ENCODE measurements around the gene BRME1. TPM values are rescaled to one million over a fixed set of nuclear protein-coding genes. Genes with fewer than 3 reads are reported as not detected.
A peak's percentile ranks its signal among the peaks of the same experiment; 100 is the strongest.

Gene BRME1
- total RNA-seq, 2 donors from 2014 or later = 0.82 to 1.7 TPM

DNA sequence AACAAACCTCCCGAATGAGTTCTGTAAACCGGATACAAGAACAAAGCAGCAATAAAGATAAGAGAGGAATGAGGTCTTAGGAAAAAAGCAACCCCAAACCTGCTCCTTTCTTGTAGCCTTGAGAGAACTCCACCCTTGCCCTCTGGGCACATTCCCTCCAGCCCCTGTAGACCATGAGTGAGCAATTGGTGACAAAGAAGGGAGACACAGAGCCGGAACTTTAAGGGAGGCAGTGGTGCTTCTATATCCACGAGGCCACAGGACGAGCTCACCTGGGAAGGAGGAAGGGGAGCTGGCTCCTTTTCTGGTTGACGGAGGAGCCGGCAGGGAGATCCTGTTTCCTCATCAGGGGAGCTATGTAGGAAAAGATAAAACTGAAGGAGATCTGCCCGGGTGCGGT, 13.0 kb downstream of the BRME1 start:
- no peaks in the 10 kb centered on the region for H3K9me3 ChIP-seq (ENCODE audit: control insufficient read depth, low read length, poor library complexity, severe bottlenecking)
- Mint-ChIP-seq H3K4me1 (no peaks in the 10 kb centered on the region), H3K36me3 (ENCODE audit: low read depth) (no peaks in the 10 kb centered on the region), H3K27ac (no peak overlapping the region), H3K4me3 (no peak overlapping the region), H3K27me3 (no peaks in the 10 kb centered on the region)
- DNase-seq = no peak
- no peak for ATAC-seq

DNA sequence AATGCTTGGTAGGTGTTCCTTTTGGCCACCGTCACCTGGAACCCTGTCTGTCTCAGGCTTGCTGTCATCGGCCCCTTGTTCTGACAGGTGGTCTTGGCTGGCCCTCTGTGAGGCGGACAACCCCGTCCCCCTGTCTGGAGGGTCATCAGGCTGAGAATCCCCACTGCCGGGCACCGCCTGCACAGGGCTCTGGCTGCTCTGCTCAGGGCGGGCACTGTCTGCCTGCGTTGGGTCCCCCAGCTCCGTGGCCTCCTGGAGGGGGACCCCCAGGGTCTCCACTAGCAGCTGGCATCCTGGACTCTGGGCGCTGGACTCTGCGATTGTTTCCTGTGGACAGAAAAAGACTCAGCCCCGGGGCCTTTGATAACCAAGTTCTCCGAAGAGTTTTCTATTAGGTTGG, 15.8 kb downstream of the BRME1 start:
- Mint-ChIP-seq H3K4me3 (no peak overlapping the region), H3K27me3 (no peaks in the 10 kb centered on the region), H3K27ac (no peak overlapping the region), H3K36me3 (ENCODE audit: low read depth) (no peaks in the 10 kb centered on the region), H3K4me1 (peaks cover 2% of the 10 kb centered on the region)
- ATAC-seq (no peak), DNase-seq (no peak)
- H3K9me3 ChIP-seq (ENCODE audit: control insufficient read depth, low read length, poor library complexity, severe bottlenecking) = no peaks in the 10 kb centered on the region

DNA sequence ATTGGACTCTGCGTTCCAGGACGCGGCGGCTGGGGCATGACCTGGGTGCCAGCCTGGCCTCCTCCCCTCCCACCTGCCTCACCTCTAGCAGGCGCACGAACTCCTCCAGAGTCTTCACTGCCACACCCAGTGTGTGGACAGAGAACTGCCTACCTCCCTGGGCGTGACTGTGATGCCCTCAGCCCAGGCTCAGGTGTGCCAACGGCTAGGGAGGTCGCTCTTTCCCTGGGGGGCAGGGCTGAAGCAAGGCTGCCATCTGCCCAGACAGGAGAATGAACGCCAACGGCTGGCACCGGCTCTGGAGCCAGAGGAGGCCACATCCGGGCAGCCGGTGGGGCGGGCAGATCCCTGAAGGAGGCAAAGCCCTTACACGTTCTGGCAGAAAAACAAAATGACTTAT, 17.6 kb downstream of the BRME1 start:
- Mint-ChIP-seq H3K36me3 (ENCODE audit: low read depth) (no peaks in the 10 kb centered on the region), H3K27me3 (no peaks in the 10 kb centered on the region), H3K4me3 (no peak overlapping the region), H3K4me1 (peaks cover 9% of the 10 kb centered on the region), H3K27ac (no peak overlapping the region)
- H3K9me3 ChIP-seq (ENCODE audit: control insufficient read depth, low read length, poor library complexity, severe bottlenecking) = no peaks in the 10 kb centered on the region
- ATAC-seq (no peak), DNase-seq (no peak)

DNA sequence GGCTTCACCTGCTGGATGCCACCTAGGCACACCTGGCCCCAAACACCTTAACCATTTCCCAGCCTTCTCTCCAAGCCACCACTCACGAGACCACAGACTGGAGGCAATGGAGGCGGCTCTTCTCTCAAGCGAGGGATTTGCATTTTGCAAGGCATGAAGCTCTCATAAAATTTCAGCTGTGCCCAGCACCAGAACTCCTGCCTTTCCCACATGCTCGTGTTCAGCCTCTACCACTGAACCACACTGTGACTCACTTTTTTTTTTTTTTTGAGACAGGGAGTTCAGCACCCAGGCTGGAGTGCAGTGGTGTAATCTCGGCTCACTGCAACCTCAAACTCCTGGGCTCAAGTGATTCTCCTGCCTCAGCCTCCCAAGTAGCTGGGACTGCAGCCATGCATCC, 18.4 kb downstream of the BRME1 start:
- Mint-ChIP-seq H3K36me3 (ENCODE audit: low read depth) (no peaks in the 10 kb centered on the region), H3K4me3 (no peak overlapping the region), H3K4me1 (peaks cover 9% of the 10 kb centered on the region), H3K27ac (no peak overlapping the region), H3K27me3 (no peaks in the 10 kb centered on the region)
- no peaks in the 10 kb centered on the region for H3K9me3 ChIP-seq (ENCODE audit: control insufficient read depth, low read length, poor library complexity, severe bottlenecking)
- peak; percentile 35 for ATAC-seq
- DNase-seq = no peak

DNA sequence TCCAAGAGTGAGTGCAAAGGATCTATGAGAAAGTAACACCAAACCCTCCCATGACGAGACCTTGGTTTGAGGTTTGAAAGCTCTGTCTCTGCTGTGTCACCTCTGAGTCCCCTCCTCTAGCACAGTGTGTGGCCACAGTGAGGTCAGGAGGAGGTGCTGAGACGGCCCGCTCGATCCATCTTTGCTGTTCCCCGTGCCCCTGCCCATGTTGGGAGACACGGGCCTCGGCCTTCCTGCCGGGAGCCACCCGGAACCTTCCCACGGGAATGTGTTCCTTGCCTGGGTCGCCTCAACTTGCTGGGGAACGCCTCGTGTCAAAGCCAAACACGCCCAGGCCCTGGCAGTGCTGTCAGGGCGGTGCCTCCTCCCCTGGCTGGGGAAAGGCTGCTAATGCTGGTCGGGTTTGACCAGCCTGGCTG, 18.9 kb downstream of the BRME1 start:
- H3K27me3 Mint-ChIP-seq = no peaks in the 10 kb centered on the region
- H3K4me1 Mint-ChIP-seq = peaks cover 14% of the 10 kb centered on the region
- peak; percentile 64 for ATAC-seq
- no peak overlapping the region for H3K4me3 Mint-ChIP-seq
- no peaks in the 10 kb centered on the region for H3K36me3 Mint-ChIP-seq (ENCODE audit: low read depth)
- H3K9me3 ChIP-seq (ENCODE audit: control insufficient read depth, low read length, poor library complexity, severe bottlenecking) = no peaks in the 10 kb centered on the region
- DNase-seq = no peak
- H3K27ac Mint-ChIP-seq = no peak overlapping the region

DNA sequence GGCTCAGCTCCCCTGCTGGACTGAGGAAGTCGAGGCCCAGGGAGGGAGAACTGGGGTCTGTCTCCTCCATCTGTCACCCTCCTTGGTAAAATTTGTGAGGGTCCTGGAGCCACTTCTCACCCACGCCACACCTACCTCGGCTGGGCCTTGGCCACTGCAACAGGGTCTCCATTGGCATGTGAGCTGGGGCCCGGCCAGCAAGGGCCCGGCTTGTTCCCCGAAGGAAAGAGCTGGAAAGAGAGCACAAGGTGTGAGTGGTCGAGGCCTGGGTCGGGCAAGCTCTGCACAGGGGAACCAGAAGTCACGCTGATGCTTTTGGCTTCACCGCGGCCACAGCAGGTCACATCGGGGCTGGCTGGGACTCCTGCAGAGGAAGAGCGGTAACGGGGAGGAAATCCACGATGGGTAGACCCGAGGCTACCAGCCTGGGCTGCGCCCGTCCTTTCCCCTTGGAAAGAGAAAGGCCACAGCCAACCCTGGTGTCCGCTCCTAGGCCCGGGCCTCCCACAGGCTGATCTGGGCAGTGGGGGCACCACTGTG, 20.0 kb downstream of the BRME1 start:
- ATAC-seq (no peak), DNase-seq (no peak)
- no peaks in the 10 kb centered on the region for H3K9me3 ChIP-seq (ENCODE audit: control insufficient read depth, low read length, poor library complexity, severe bottlenecking)
- Mint-ChIP-seq H3K4me1 (peaks cover 19% of the 10 kb centered on the region), H3K36me3 (ENCODE audit: low read depth) (no peaks in the 10 kb centered on the region), H3K27ac (no peak overlapping the region), H3K4me3 (no peak overlapping the region), H3K27me3 (no peaks in the 10 kb centered on the region)

DNA sequence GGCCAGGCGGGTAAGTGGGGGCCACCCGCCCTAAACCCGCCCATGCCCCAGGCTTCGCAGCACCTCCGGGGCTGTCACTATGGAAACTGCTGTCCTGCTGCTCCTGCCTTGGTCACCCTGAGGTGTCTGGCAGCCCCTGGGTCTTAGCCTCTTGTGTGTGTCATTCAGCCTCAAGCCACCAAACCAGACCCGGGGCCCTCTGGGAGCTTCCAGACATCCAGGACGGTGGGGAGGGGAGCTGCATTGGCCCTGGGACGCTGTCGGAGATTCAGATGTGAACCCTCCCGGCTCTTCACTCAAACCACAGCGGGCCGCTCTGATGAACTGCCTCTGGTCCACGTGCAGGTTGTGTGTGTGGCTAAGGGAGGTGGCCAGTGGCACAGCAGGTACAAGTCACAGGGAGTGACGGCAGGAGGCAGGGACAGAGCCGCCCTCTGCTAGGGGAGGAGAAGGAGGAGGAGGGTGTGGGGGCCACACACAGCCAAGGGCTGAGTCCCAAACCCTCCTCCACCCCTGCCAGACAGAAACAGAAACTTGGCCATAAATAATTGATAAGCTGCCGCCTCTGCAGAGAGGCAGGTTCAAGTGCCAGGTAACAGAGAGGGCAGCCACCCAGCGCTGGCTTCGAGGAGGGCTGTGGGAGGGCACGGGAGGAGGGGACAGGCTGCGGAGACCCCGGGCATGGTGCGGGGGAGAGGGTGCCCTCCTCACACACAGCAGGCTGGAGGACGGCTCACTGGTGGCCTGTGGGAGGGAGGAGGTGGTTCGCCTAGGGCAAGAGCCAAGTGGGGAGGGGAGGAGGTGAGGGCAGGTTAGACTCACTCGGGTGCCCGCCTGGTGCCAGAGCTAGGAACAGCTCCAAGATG, 21.0 kb downstream of the BRME1 start:
- H3K27ac Mint-ChIP-seq = no peak overlapping the region
- no peaks in the 10 kb centered on the region for H3K9me3 ChIP-seq (ENCODE audit: control insufficient read depth, low read length, poor library complexity, severe bottlenecking)
- peaks cover 23% of the 10 kb centered on the region for H3K4me1 Mint-ChIP-seq
- no peak overlapping the region for H3K4me3 Mint-ChIP-seq
- no peak for DNase-seq
- ATAC-seq = no peak
- H3K27me3 Mint-ChIP-seq = no peaks in the 10 kb centered on the region
- no peaks in the 10 kb centered on the region for H3K36me3 Mint-ChIP-seq (ENCODE audit: low read depth)

DNA sequence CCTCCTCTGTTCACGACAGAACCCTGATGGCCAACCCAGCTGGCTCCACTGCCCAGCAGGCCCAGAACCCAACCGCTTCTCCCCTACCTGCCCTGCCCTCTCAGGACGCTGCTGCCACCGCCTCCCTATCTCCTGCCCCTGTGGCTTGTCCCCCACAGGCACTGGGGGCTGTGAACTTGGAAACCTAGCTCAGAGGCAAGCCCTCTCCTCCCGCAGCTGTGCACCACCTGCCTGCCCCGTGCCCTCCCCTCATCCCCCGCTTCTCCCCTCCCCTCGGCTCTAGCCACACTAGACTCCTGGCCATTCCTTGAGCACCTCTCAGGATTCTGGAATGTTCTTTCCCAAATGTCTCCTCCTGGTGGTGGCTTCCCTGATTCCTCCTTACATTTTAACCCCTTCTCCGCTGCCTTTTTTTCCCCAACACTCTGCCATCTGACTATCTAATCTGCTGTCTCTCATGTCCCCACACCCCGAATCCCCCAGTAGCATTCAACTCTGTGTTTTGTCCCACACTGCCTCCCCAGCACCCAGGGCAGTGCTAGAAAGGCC, 22.3 kb downstream of the BRME1 start:
- ATAC-seq = no peak
- Mint-ChIP-seq H3K27me3 (no peaks in the 10 kb centered on the region), H3K27ac (peak overlapping the region; percentile 21), H3K4me1 (peaks cover 23% of the 10 kb centered on the region), H3K36me3 (ENCODE audit: low read depth) (no peaks in the 10 kb centered on the region), H3K4me3 (peak overlapping the region; percentile 66)
- no peak for DNase-seq
- no peaks in the 10 kb centered on the region for H3K9me3 ChIP-seq (ENCODE audit: control insufficient read depth, low read length, poor library complexity, severe bottlenecking)

DNA sequence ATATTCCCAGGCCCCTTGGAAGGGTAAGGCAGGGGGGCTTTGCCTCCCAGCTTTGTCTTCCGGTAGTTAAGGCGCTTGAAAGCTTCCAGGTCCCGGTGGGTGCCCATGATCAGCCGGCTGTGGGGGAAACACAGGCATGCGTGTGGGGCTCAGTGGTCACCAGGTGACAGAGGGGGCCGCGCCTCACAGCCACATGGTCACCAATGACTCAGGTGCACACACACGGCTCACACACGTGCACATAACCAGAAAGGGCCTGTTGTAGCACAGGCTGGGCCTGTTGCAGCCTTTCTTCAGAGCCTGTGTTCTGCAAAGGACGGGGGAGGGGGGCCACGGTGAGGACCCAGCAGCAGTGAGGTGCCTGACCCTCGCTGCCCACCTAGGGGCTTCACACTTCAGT, 23.1 kb downstream of the BRME1 start:
- H3K9me3 ChIP-seq (ENCODE audit: control insufficient read depth, low read length, poor library complexity, severe bottlenecking) = no peaks in the 10 kb centered on the region
- no peak for ATAC-seq
- H3K4me3 Mint-ChIP-seq = no peak overlapping the region
- H3K36me3 Mint-ChIP-seq (ENCODE audit: low read depth) = no peaks in the 10 kb centered on the region
- H3K27me3 Mint-ChIP-seq = no peaks in the 10 kb centered on the region
- peak overlapping the region; percentile 87 for H3K27ac Mint-ChIP-seq
- H3K4me1 Mint-ChIP-seq = peaks cover 23% of the 10 kb centered on the region
- DNase-seq = no peak

DNA sequence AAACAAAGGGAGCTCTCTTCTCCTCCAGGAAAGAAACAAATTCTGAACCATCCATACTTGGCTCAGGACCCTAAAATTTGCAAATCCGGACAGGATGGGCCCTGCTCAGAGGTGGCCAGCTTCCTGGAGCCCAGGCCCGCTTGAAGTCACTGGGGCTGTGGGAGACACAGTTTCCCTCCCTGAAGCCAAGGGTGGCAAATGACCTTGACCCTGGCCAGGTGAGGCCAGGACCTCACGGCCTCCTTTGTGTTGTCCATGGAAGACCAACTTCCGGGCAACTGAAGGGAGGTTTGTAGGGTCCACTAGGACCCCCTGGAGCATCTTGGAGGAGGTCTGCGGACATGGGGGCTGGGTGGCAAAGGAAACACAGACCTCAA, 23.5 kb downstream of the BRME1 start:
- no peaks in the 10 kb centered on the region for H3K9me3 ChIP-seq (ENCODE audit: control insufficient read depth, low read length, poor library complexity, severe bottlenecking)
- peak overlapping the region; percentile 68 for H3K4me3 Mint-ChIP-seq
- H3K27ac Mint-ChIP-seq = peak overlapping the region; percentile 87
- ATAC-seq = no peak
- no peak for DNase-seq
- H3K27me3 Mint-ChIP-seq = no peaks in the 10 kb centered on the region
- no peaks in the 10 kb centered on the region for H3K36me3 Mint-ChIP-seq (ENCODE audit: low read depth)
- peaks cover 23% of the 10 kb centered on the region for H3K4me1 Mint-ChIP-seq

DNA sequence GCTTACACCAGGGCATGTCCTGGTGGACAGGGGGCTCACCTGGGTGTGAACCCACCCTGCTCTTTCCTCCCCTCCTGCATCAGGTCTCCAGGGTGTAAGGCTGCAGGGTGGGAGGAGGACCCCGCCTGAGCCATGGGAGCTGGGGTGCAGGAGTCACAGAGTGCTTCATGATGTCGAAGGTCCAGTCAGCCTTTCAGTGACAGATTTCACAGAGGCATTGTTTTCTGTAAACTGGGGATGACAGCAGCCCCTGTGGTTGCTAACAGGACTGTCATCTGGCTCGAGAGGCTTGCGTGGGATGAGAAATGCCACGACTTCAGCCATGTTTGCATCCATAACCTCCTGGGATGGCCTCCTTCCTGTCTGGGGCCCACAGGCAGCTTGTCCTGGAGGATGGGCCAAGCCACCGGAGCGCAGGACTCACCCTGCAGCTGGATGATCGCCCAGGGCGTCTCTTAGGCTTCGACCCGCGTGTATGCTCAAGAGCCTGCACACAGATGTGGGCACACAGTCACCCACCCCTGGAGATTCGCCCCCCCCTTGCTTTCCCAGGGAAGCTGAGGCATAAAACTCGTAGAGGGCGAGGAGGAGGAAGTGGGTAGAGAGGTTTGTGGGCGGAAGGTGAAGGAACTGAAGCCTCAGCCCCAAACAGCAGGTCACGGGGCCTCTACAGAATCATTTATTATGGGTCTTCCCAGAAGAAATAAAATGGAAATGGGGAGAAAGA, 24.1 kb downstream of the BRME1 start:
- Mint-ChIP-seq H3K4me1 (peaks cover 23% of the 10 kb centered on the region), H3K4me3 (peak overlapping the region; percentile 68), H3K27ac (peak overlapping the region; percentile 87), H3K27me3 (no peaks in the 10 kb centered on the region), H3K36me3 (ENCODE audit: low read depth) (no peaks in the 10 kb centered on the region)
- H3K9me3 ChIP-seq (ENCODE audit: control insufficient read depth, low read length, poor library complexity, severe bottlenecking) = no peaks in the 10 kb centered on the region
- ATAC-seq (peak; percentile 7), DNase-seq (peak in 1 of 3 donors; percentile 33)

DNA sequence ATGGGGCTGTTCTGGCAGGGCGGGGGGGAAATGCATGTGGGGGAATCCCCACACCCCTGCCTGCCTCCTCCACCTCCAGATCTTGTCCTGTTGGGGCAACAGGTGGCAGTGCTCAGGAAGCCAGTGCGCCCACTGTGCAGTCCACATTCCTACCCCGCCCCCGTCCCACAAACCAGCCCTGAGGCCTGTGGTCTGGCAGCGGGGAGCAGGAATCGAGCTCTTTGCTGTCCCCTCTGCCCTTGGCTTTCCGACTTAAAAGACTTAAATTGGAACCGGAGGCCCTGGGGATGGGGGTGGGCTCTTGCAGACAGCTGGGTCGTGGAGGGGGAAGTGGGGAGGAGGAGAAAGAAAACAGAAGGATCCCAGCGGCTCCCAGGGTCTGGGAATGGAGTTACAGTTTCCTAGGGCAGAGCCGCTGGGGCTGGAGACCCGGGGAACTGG, 24.6 kb downstream of the BRME1 start:
- H3K9me3 ChIP-seq (ENCODE audit: control insufficient read depth, low read length, poor library complexity, severe bottlenecking) = no peaks in the 10 kb centered on the region
- H3K4me3 Mint-ChIP-seq = peak overlapping the region; percentile 68
- peak overlapping the region; percentile 87 for H3K27ac Mint-ChIP-seq
- no peaks in the 10 kb centered on the region for H3K36me3 Mint-ChIP-seq (ENCODE audit: low read depth)
- peaks cover 23% of the 10 kb centered on the region for H3K4me1 Mint-ChIP-seq
- no peak for DNase-seq
- ATAC-seq = no peak
- no peaks in the 10 kb centered on the region for H3K27me3 Mint-ChIP-seq

Measured in T-helper 17 cell (primary cell).